Lower lobe of right lung (tissue), 2 donors: Measurements from ENCODE around the gene STON2. TPM values are rescaled to one million over a fixed set of nuclear protein-coding genes. Genes with fewer than 3 reads are reported as not detected.
A peak's percentile ranks its signal among the peaks of the same experiment; 100 is the strongest.

Source experiments
- ATAC-seq, 2 donors: fragments of 200-7000 bp; cut with Tn5 transposase; one replicate each; pipeline ENCODE4 v1.9.1; 2020 to 2022; ENCODE audit warnings: mild to moderate bottlenecking in 2 of 2, moderate library complexity in 2 of 2
- DNase-seq: peaks from one replicate; pipeline ENCODE4 v3.0.0-alpha.2; 2020
- H3K27ac ChIP-seq: fragments of 200-600 bp; one replicate; pipeline ENCODE4 v1.8.0; 2022
- H3K27me3 ChIP-seq: fragments of 200-600 bp; one replicate; pipeline ENCODE4 v1.8.0; 2022; ENCODE audit warnings: low read depth
- H3K36me3 ChIP-seq: fragments of 200-600 bp; one replicate; pipeline ENCODE4 v1.8.0; 2022; ENCODE audit warnings: mild to moderate bottlenecking
- H3K4me1 ChIP-seq: fragments of 200-600 bp; one replicate; pipeline ENCODE4 v1.8.0; 2022
- H3K4me3 ChIP-seq: fragments of 200-600 bp; one replicate; pipeline ENCODE4 v1.8.0; 2022; ENCODE audit warnings: mild to moderate bottlenecking
- H3K9me3 ChIP-seq: fragments of 200-600 bp; one replicate; pipeline ENCODE4 v1.8.0; 2022
- CTCF ChIP-seq: fragments of 200-600 bp; IDR thresholded peaks from one replicate; pipeline ENCODE4 v1.8.0; 2022; ENCODE audit warnings: antibody characterized with exemption, mild to moderate bottlenecking
- intact Hi-C: fragments of 100-400 bp; cut with DNase I; formaldehyde crosslinking; loops from one replicate; pipeline ENCODE4 v1.11.0; 2022
- total RNA-seq: library from RNA; stranded (reverse); fragmentation: NEBNext Ultra II Directional; extraction: Animal tissue kit (Norgen Biotek cat#: 25700); gene quantifications from one replicate; pipeline ENCODE4 v1.2.1, GENCODE V29; 2021
- donor health status: DM: no; HTN: yes; CAD: no; lungs with severe emphysema.

STON2 gene
- total RNA-seq, 1 donor from 2014 or later, result 34.3 TPM

GRCh38 chr14:81429028-81429427 is 28.9 kb upstream of the STON2 start:
- intact Hi-C loops, result no loop called here
- Histone ChIP-seq H3K9me3 (no peaks in the 10 kb centered on the region), H3K4me1 (peaks cover 8% of the 10 kb centered on the region), H3K27ac (no peak overlapping the region), H3K4me3 (no peak overlapping the region), H3K36me3 (no peaks in the 10 kb centered on the region), H3K27me3 (no peaks in the 10 kb centered on the region)
- DNase-seq, result no peak
- no peak for TF ChIP-seq CTCF
- ATAC-seq, result no peak

GRCh38 chr14:81427348-81428058 is 27.4 kb upstream of the STON2 start:
- H3K4me1 ChIP-seq, result peaks cover 18% of the 10 kb centered on the region
- intact Hi-C loops, result no loop called here
- H3K27me3 ChIP-seq, result no peaks in the 10 kb centered on the region
- no peaks in the 10 kb centered on the region for H3K9me3 ChIP-seq
- H3K4me3 ChIP-seq, result no peak overlapping the region
- TF ChIP-seq CTCF, result no peak
- no peaks in the 10 kb centered on the region for H3K36me3 ChIP-seq
- no peak overlapping the region for H3K27ac ChIP-seq
- ATAC-seq, result peak in 1 of 2 donors; percentile 37
- peak; percentile 48 for DNase-seq

- Histone ChIP-seq H3K9me3 (no peaks in the 10 kb centered on the region), H3K4me3 (no peak overlapping the region), H3K27ac (peak overlapping the region; percentile 28), H3K27me3 (no peaks in the 10 kb centered on the region), H3K36me3 (no peaks in the 10 kb centered on the region), H3K4me1 (peaks cover 18% of the 10 kb centered on the region)
- peak; percentile 47 for DNase-seq
- intact Hi-C loops, result no loop called here
- TF ChIP-seq CTCF, result no peak
- ATAC-seq, result peak; percentile 69 to 75
Measured at GRCh38 chr14:81423504-81423903, 23.4 kb upstream of the STON2 start.

- Histone ChIP-seq H3K4me3 (no peak overlapping the region), H3K27ac (no peak overlapping the region), H3K9me3 (no peaks in the 10 kb centered on the region), H3K4me1 (peaks cover 21% of the 10 kb centered on the region), H3K27me3 (no peaks in the 10 kb centered on the region), H3K36me3 (no peaks in the 10 kb centered on the region)
- DNase-seq (no peak), ATAC-seq (no peak)
- intact Hi-C loops, result no loop called here
- no peak for TF ChIP-seq CTCF
Measured at GRCh38 chr14:81418057-81418790, 18.1 kb upstream of the STON2 start.

- H3K36me3 ChIP-seq, result no peaks in the 10 kb centered on the region
- H3K4me1 ChIP-seq, result peaks cover 14% of the 10 kb centered on the region
- no peak overlapping the region for H3K27ac ChIP-seq
- intact Hi-C loops, result no loop called here
- ATAC-seq, result no peak
- no peak for DNase-seq
- no peak overlapping the region for H3K4me3 ChIP-seq
- TF ChIP-seq CTCF, result no peak
- H3K9me3 ChIP-seq, result no peaks in the 10 kb centered on the region
- no peaks in the 10 kb centered on the region for H3K27me3 ChIP-seq
Measured at GRCh38 chr14:81416981-81417380, 16.9 kb upstream of the STON2 start.
